ENCODE measurements around the gene STAC2.
A peak's percentile ranks its signal among the peaks of the same experiment; 100 is the strongest.
"Not testable (repeated sequence)": the region's sequence is repeated elsewhere in the genome, so short reads cannot be mapped to it uniquely, and the experiment has no call there.

Gene STAC2

DNA sequence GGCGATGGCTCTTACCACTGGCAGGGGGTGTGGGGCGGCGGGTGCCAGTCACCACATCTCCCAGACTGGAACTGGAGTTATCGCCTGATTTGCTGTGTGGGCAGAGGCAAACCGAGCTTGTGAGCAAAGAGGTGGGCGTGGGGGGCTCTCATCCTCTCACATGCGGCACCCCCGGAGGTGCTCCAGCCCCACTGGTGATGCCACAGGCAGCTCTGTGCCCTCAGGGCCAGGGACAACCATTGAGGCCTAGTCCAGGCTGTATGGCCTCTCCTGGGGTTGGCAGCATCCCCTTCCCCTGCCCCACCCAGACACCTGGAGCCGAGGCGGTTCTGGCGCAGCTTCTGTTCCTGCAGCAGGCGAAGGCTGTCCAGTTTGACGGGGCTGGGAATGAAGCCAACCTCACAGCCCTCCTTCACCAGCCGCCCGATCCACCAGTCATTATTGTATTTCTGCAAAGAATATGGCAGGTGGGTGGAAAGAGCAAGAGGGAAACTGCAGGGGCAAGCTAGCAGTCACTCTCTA, 39.2 kb downstream of the STAC2 start:
- DNase-seq = no peak

GRCh38 chr17:39183720-39184119, 42.0 kb downstream of the STAC2 start:
- DNase-seq = no peak

DNA sequence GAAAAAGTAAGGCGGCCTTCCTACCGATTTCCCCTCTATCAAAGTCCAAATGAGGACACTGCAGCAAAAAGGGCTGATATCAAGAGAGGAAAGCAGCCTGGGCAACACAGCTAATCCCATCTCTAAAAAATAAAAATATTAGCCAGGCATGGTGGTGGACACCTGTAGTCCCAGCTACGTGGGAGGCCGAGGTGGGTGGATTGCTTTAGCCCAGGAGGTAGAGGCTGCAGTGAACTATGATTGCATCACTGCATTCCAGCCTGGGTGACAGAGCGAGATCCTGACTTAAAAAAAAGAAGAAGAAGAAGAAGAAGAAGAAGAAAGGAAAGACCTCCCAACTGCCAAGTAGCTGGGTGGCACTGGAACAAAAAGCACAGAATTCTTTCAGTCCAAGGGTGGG, 42.7 kb downstream of the STAC2 start:
- DNase-seq = no peak

DNA sequence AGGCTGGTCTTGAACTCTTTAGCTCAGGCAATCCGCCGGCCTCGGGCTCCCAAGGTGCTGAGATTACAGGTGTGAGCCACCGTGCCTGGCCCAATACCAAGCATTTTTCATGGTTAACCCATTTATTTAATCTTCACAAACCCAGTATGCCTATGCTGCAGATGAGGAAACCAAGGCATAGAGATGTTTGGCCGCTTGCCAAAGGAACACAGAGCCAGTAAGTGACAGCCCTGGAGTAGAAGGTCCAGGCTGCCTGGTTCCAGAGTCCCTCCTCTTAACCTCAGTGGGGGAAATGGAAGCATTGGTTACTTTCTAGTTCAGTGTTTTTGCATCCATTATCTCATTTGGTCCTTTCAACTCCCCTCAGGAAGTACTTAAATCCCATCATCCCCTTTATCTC, 44.4 kb downstream of the STAC2 start:
- no peak for DNase-seq

GRCh38 chr17:39178536-39178935, 47.2 kb downstream of the STAC2 start:
- no peak for DNase-seq

DNA sequence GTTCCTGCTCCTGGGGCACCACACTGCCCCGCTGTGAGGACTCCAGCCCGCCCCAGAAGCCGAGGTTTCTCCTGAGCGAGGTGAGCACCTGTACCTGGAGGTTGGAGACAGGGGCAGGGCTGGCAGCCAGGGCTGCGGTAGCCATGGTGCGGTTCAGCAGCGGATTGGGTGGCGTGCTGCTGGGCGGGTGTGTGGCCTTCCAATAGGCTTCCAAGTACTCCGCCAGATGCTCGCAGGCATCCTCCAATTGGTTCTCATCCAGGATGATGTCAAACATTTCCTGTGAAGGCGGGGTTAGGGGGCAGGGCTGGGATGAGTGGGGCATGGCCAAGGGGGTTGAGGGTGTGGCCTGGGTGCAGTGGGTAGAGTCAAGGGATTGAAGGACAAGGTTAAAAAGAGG, 48.5 kb downstream of the STAC2 start:
- no peak for DNase-seq

- no peak for DNase-seq
These were observed 50.1 kb downstream of the STAC2 start for GRCh38 chr17:39175695-39176093.

GRCh38 chr17:39174920-39175694, 50.6 kb downstream of the STAC2 start:
- peak; percentile 76 for DNase-seq

DNA sequence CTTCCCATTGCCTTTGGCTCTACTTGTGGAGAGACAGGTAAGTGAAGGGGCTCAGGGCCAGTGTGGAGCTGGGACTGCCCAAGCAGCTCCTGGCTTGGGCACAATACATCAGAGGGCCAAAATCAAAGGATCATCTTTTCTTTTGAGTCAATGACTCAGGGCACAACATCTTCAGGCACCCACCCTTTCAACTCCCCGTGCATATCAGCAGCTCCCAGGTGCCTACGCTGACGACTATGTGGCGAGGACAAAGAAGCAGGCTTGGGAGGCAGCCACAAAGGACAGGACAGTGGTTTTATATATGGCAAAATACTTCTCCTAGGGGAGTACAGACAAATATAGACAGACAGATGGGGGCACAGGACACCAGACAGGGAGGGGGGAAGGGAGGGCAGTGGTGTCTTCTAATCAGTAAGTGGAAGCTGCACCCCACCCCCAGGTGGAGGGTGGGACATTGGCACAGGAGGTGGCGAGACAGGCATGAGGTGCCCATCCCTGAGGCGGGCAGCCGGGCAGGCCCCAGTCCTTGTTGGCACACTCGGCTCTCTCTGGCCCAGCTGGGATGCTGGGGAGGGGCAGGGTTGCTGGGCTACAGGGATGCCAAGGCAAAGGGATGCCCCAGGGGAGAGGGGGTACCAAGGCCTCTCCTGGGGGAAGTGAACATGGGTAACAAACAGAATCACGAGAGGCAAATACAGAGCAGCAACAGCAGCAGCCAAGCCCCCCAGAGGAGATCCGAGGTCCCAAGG, 52.0 kb downstream of the STAC2 start:
- no peak for DNase-seq

DNA sequence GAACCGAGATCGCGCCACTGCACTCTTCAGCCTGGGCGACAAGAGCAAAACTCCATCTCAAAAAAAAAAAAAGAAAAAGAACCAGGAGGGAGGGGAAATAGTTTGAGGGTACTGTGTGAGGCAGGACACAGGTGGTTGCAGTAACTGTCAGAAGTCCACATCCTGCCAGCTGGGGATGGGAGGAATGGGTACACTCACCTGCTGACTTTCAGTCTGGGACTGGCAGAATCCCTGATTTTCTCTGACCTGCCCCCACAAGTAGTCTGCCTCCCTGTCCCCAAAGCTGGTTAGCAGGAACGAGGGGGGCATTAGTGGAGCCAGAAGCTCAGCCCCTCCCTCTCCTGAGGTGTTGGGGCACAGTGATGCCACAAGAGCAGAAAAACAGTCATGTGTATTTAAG, 52.7 kb downstream of the STAC2 start:
- DNase-seq = no peak

- DNase-seq = no peak
These were observed 53.8 kb downstream of the STAC2 start for GRCh38 chr17:39171933-39172332.

DNA sequence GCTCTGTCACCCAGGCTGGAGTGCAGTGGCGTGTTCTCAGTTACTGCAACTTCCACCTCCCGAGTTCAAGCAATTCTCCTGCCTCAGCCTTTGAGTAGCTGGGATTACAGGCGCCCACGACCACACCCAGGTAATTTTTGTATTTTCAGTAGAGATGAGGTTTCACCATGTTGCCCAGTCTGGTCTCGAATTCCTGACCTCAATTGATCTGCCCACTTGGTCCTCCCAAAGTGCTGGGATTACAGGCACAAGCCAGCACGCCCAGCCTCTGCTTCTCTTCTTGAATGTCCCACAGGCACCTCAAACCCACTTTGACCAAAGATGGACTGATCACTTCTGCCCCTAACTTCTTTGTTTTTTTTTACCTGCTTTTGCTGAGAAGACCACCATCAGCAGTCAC, 55.2 kb downstream of the STAC2 start:
- DNase-seq = no peak

DNA sequence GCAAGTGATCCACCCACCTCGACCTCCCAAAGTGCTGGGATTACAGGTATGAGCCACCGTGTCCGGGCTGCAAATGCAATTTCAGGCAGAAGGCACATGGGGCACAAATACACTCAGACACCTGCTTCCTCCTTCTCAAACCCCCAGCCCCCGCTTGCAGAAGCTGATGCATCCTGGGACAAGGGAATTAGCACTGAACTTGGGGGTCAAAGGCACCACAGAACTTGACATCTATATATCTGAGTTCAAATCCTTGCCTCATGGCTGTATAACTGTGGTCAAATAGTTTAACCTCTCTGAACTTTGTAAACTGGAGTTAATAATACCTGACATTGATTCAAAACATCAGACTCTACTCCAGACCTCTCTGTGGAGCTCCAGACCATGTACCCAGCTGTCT, 55.6 kb downstream of the STAC2 start:
- no peak for DNase-seq

DNA sequence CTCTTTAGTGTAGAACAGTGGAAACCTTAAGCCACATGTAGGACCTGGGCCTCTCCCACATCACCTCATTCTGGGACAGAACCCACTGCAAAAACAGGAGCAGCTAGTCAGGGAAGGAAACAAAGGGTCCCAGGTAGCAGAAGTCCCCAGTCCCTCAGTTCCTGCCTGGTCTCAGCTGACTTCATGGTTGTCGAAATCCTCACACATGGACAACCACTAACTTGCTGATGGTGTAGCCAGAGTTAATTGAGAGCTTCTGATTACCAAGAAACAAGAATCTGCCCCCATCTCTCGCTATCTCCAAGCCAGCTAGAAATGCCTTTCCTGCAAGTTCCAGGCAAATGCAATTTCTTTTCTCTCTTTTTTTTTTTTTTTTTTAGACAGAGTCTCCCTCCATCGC, 56.2 kb downstream of the STAC2 start:
- DNase-seq = no peak

- no peak for DNase-seq
These were observed 56.6 kb downstream of the STAC2 start for GRCh38 chr17:39169101-39169500.

DNA sequence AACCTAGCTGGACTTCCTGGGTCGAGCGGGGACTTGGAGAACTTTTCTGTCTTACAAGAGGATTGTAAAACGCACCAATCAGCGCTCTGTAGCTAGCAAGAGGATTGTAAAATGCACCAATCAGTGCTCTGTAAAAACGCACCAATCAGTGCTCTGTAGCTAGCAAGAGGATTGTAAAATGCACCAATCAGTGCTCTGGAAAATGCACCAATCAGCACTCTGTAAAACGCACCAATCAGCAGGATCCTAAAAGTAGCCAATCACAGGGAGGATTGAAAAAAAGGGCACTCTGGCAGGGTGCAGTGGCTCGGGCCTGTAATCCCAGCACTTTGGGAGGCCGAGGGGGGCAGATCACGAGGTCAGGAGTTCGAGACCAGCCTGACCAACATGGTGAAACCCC, 57.2 kb downstream of the STAC2 start:
- not testable (repeated sequence) for DNase-seq

DNA sequence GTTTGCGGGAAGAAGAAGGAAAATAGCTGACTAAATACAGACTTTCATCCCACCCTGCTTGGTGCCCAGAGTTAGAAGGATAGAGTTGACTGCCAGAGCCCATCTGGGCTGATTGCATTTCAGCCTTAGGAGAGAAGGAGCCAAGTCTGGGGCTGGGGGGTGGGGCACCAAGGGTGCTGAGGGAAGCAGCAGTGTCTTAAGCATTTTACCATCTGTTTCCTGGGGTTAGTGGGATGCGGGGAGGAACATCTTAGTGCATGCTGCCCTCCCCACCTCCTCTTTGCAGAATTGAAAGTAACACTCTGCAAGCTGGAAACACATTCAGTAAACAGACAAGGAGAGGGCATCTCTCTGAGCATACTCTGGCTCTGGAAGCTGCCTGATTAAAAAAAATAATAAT, 58.3 kb downstream of the STAC2 start:
- no peak for DNase-seq

DNA sequence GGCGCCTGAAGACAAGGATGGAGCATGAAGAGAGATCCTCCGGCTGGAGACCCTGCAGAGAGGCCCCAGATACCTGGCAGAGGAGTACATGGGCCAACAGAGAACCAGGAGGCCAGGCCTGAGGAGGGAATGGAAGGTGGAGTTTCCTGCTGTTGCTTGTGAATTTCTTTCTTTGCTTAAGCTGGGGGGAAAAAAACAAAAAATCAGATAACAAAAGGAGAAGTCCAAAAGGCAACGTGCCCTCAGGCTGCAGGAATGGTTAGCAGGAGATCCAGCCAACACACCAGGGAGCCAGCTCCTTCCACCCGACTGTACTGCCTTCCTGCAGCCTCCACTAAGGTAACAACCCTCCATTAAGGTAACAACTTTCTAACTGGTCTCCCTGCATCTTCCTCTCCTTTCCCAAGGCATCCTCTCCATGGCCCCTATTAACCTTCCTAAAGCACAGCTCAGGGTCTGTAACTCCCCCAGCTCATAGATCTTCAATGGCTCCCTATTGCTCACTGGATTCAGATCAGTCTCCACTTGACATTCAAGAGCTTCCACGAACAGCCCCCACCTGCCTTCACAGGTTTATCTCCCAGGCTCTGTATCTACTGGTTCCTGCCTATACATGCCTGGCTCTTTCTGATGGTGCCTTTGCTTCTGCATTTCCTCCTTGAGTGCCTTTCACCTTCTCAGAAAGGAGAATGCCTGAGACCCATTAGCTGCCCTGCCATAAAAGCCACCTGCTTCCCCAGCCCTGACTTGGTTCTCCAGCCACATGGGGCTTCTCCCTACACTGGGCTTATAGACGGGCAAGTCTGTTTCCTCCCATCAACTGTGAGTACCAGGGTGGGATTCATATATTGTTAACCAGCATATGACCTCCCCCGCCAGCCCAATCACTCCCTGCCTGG, 59.1 kb downstream of the STAC2 start:
- DNase-seq = no peak

DNA sequence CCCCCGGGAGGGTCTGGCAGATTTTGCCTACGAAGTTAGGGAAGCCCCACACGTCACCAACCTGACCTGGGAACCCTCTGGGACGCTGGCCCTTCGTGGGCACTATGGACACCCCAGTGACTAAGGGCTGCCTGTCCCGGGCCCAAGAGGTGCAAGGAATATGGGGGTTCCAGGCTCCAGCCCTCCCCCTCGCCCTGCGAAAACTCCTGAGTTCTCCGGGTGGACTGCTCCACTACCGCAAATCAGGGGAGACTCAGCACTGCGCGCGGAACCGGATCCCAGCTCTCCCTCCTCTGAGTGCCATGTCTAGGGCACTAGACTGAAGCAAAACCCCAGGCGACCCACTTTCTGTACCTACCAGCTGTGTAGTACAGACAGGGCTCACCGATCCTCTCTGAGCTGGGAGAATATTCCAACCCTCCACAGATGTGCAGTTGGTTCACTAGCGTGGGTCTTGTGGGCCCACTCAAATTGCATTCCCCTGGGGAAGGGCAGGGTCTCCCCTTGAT, 59.9 kb downstream of the STAC2 start, which contains the start of gene ARL5C:
Gene ARL5C, minus strand, starts transcription at position 321 of the 509 bp plus-strand sequence. CDS start 401 bp downstream, outside the sequence.
- no peak for DNase-seq

- no peak for DNase-seq
These were observed 60.4 kb downstream of the STAC2 start for GRCh38 chr17:39165178-39165840.

GRCh38 chr17:39164675-39165143, 61.0 kb downstream of the STAC2 start:
- peak; percentile 76 for DNase-seq

GRCh38 chr17:39161962-39162361, 63.8 kb downstream of the STAC2 start:
- no peak for DNase-seq
